ENCODE measurements around the gene FSD1L. TPM values are rescaled to one million over a fixed set of nuclear protein-coding genes. Genes with fewer than 3 reads are reported as not detected.

Gene FSD1L
- polyA plus RNA-seq, 4 donors, result 2.2 to 14.4 (median 3.0) TPM

- no peak for FAIRE-seq
These were observed 32.7 kb upstream of the FSD1L start for GRCh38 chr9:105414947-105415661.

GRCh38 chr9:105415662-105415980, 32.2 kb upstream of the FSD1L start:
- FAIRE-seq, result no peak

More at GRCh38 chr9:105414947-105415661, 32.7 kb upstream of the FSD1L start:
- H3K4me3 ChIP-seq (ENCODE audit: low read depth in 1 of 3, low read length in 3 of 3), result no peak overlapping the region
- no peak overlapping the region for H3K27ac ChIP-seq (ENCODE audit: low read depth in 1 of 3, low read length in 2 of 3)
- H3K4me1 ChIP-seq (ENCODE audit: control insufficient read depth in 3 of 3, insufficient read depth in 2 of 3, low read depth in 1 of 3, low read length in 2 of 3), result peaks cover 0 to 4% (median 0%) of the 10 kb centered on the region in 3 donors
- peaks cover 0 to 2% of the 10 kb centered on the region in 2 donors for H3K9me3 ChIP-seq (ENCODE audit: control insufficient read depth in 2 of 2, insufficient read depth in 1 of 2, low read depth in 1 of 2, low read length in 1 of 2)
- peak; percentile 55 to 76 for DNase-seq
- no peaks in the 10 kb centered on the region for H3K27me3 ChIP-seq (ENCODE audit: control insufficient read depth in 3 of 3, insufficient read depth in 3 of 3, low read length in 3 of 3)
- no peaks in the 10 kb centered on the region for H3K36me3 ChIP-seq (ENCODE audit: control insufficient read depth in 3 of 3, insufficient read depth in 2 of 3, low read depth in 1 of 3, low read length in 3 of 3)
- 5 to 7% (median 5%) methylated on average over 6 of the region's 6 CpGs for WGBS, 3 donors

GRCh38 chr9:105416840-105417239, 31.0 kb upstream of the FSD1L start:
- 56 to 78% (median 67%) methylated on average over 1 of the region's 1 CpG for WGBS, 3 donors
- FAIRE-seq (no peak), DNase-seq (peak in 1 of 2 donors; percentile 12)
- no peaks in the 10 kb centered on the region for H3K36me3 ChIP-seq (ENCODE audit: control insufficient read depth in 3 of 3, insufficient read depth in 2 of 3, low read depth in 1 of 3, low read length in 3 of 3)
- no peak overlapping the region for H3K4me3 ChIP-seq (ENCODE audit: low read depth in 1 of 3, low read length in 3 of 3)
- H3K9me3 ChIP-seq (ENCODE audit: control insufficient read depth in 2 of 2, insufficient read depth in 1 of 2, low read depth in 1 of 2, low read length in 1 of 2), result no peaks in the 10 kb centered on the region
- H3K27me3 ChIP-seq (ENCODE audit: control insufficient read depth in 3 of 3, insufficient read depth in 3 of 3, low read length in 3 of 3), result no peaks in the 10 kb centered on the region
- peaks cover 0 to 4% (median 0%) of the 10 kb centered on the region in 3 donors for H3K4me1 ChIP-seq (ENCODE audit: control insufficient read depth in 3 of 3, insufficient read depth in 2 of 3, low read depth in 1 of 3, low read length in 2 of 3)
- H3K27ac ChIP-seq (ENCODE audit: low read depth in 1 of 3, low read length in 2 of 3), result no peak overlapping the region

More at GRCh38 chr9:105415662-105415980, 32.2 kb upstream of the FSD1L start:
- 81 to 83% (median 82%) methylated on average over 8 of the region's 8 CpGs for WGBS, 3 donors
- H3K27ac ChIP-seq (ENCODE audit: low read depth in 1 of 3, low read length in 2 of 3), result no peak overlapping the region
- no peak overlapping the region for H3K4me3 ChIP-seq (ENCODE audit: low read depth in 1 of 3, low read length in 3 of 3)
- peaks cover 0 to 4% (median 0%) of the 10 kb centered on the region in 3 donors for H3K4me1 ChIP-seq (ENCODE audit: control insufficient read depth in 3 of 3, insufficient read depth in 2 of 3, low read depth in 1 of 3, low read length in 2 of 3)
- H3K36me3 ChIP-seq (ENCODE audit: control insufficient read depth in 3 of 3, insufficient read depth in 2 of 3, low read depth in 1 of 3, low read length in 3 of 3), result no peaks in the 10 kb centered on the region
- H3K27me3 ChIP-seq (ENCODE audit: control insufficient read depth in 3 of 3, insufficient read depth in 3 of 3, low read length in 3 of 3), result no peaks in the 10 kb centered on the region
- peaks cover 0 to 2% of the 10 kb centered on the region in 2 donors for H3K9me3 ChIP-seq (ENCODE audit: control insufficient read depth in 2 of 2, insufficient read depth in 1 of 2, low read depth in 1 of 2, low read length in 1 of 2)
- no peak for DNase-seq

GRCh38 chr9:105418588-105419500, 29.0 kb upstream of the FSD1L start:
- 68 to 76% (median 74%) methylated on average over 3 of the region's 3 CpGs for WGBS, 3 donors
- Histone ChIP-seq H3K27ac (ENCODE audit: low read depth in 1 of 3, low read length in 2 of 3) (no peak overlapping the region), H3K4me1 (ENCODE audit: control insufficient read depth in 3 of 3, insufficient read depth in 2 of 3, low read depth in 1 of 3, low read length in 2 of 3) (peaks cover 0 to 4% (median 0%) of the 10 kb centered on the region in 3 donors), H3K4me3 (ENCODE audit: low read depth in 1 of 3, low read length in 3 of 3) (no peak overlapping the region), H3K36me3 (ENCODE audit: control insufficient read depth in 3 of 3, insufficient read depth in 2 of 3, low read depth in 1 of 3, low read length in 3 of 3) (no peaks in the 10 kb centered on the region), H3K9me3 (ENCODE audit: control insufficient read depth in 2 of 2, insufficient read depth in 1 of 2, low read depth in 1 of 2, low read length in 1 of 2) (no peaks in the 10 kb centered on the region), H3K27me3 (ENCODE audit: control insufficient read depth in 3 of 3, insufficient read depth in 3 of 3, low read length in 3 of 3) (no peaks in the 10 kb centered on the region)
- no peak for FAIRE-seq
- no peak for DNase-seq

GRCh38 chr9:105419816-105420597, 27.8 kb upstream of the FSD1L start:
- DNase-seq (no peak), FAIRE-seq (no peak)
- Histone ChIP-seq H3K4me1 (ENCODE audit: control insufficient read depth in 3 of 3, insufficient read depth in 2 of 3, low read depth in 1 of 3, low read length in 2 of 3) (peaks cover 0 to 4% (median 0%) of the 10 kb centered on the region in 3 donors), H3K4me3 (ENCODE audit: low read depth in 1 of 3, low read length in 3 of 3) (no peak overlapping the region), H3K27me3 (ENCODE audit: control insufficient read depth in 3 of 3, insufficient read depth in 3 of 3, low read length in 3 of 3) (no peaks in the 10 kb centered on the region), H3K9me3 (ENCODE audit: control insufficient read depth in 2 of 2, insufficient read depth in 1 of 2, low read depth in 1 of 2, low read length in 1 of 2) (no peaks in the 10 kb centered on the region), H3K27ac (ENCODE audit: low read depth in 1 of 3, low read length in 2 of 3) (no peak overlapping the region), H3K36me3 (ENCODE audit: control insufficient read depth in 3 of 3, insufficient read depth in 2 of 3, low read depth in 1 of 3, low read length in 3 of 3) (no peaks in the 10 kb centered on the region)
- 90 to 96% (median 91%) methylated on average over 10 of the region's 10 CpGs for WGBS, 3 donors

GRCh38 chr9:105421154-105421553, 26.7 kb upstream of the FSD1L start:
- 89 to 96% (median 92%) methylated on average over 2 of the region's 2 CpGs for WGBS, 3 donors

GRCh38 chr9:105421864-105422263, 26.0 kb upstream of the FSD1L start:
- H3K27ac ChIP-seq (ENCODE audit: low read depth in 1 of 3, low read length in 2 of 3), result no peak overlapping the region
- DNase-seq, result peak in 1 of 2 donors; percentile 33
- no peaks in the 10 kb centered on the region for H3K27me3 ChIP-seq (ENCODE audit: control insufficient read depth in 3 of 3, insufficient read depth in 3 of 3, low read length in 3 of 3)
- no peaks in the 10 kb centered on the region for H3K9me3 ChIP-seq (ENCODE audit: control insufficient read depth in 2 of 2, insufficient read depth in 1 of 2, low read depth in 1 of 2, low read length in 1 of 2)
- no peak for FAIRE-seq
- no peaks in the 10 kb centered on the region for H3K36me3 ChIP-seq (ENCODE audit: control insufficient read depth in 3 of 3, insufficient read depth in 2 of 3, low read depth in 1 of 3, low read length in 3 of 3)
- 77 to 89% (median 84%) methylated on average over 5 of the region's 5 CpGs for WGBS, 3 donors
- no peaks in the 10 kb centered on the region for H3K4me1 ChIP-seq (ENCODE audit: control insufficient read depth in 3 of 3, insufficient read depth in 2 of 3, low read depth in 1 of 3, low read length in 2 of 3)
- no peak overlapping the region for H3K4me3 ChIP-seq (ENCODE audit: low read depth in 1 of 3, low read length in 3 of 3)

More at GRCh38 chr9:105421154-105421553, 26.7 kb upstream of the FSD1L start:
- no peak for DNase-seq
- no peak for FAIRE-seq
- Histone ChIP-seq H3K4me1 (ENCODE audit: control insufficient read depth in 3 of 3, insufficient read depth in 2 of 3, low read depth in 1 of 3, low read length in 2 of 3) (no peaks in the 10 kb centered on the region), H3K36me3 (ENCODE audit: control insufficient read depth in 3 of 3, insufficient read depth in 2 of 3, low read depth in 1 of 3, low read length in 3 of 3) (no peaks in the 10 kb centered on the region), H3K27ac (ENCODE audit: low read depth in 1 of 3, low read length in 2 of 3) (no peak overlapping the region), H3K9me3 (ENCODE audit: control insufficient read depth in 2 of 2, insufficient read depth in 1 of 2, low read depth in 1 of 2, low read length in 1 of 2) (no peaks in the 10 kb centered on the region), H3K27me3 (ENCODE audit: control insufficient read depth in 3 of 3, insufficient read depth in 3 of 3, low read length in 3 of 3) (no peaks in the 10 kb centered on the region), H3K4me3 (ENCODE audit: low read depth in 1 of 3, low read length in 3 of 3) (no peak overlapping the region)

- H3K36me3 ChIP-seq (ENCODE audit: control insufficient read depth in 3 of 3, insufficient read depth in 2 of 3, low read depth in 1 of 3, low read length in 3 of 3), result no peaks in the 10 kb centered on the region
- WGBS, 3 donors, result 68 to 75% (median 71%) methylated on average over 2 of the region's 2 CpGs
- no peak overlapping the region for H3K4me3 ChIP-seq (ENCODE audit: low read depth in 1 of 3, low read length in 3 of 3)
- H3K27me3 ChIP-seq (ENCODE audit: control insufficient read depth in 3 of 3, insufficient read depth in 3 of 3, low read length in 3 of 3), result no peaks in the 10 kb centered on the region
- FAIRE-seq (no peak), DNase-seq (no peak)
- H3K27ac ChIP-seq (ENCODE audit: low read depth in 1 of 3, low read length in 2 of 3), result no peak overlapping the region
- no peaks in the 10 kb centered on the region for H3K9me3 ChIP-seq (ENCODE audit: control insufficient read depth in 2 of 2, insufficient read depth in 1 of 2, low read depth in 1 of 2, low read length in 1 of 2)
- no peaks in the 10 kb centered on the region for H3K4me1 ChIP-seq (ENCODE audit: control insufficient read depth in 3 of 3, insufficient read depth in 2 of 3, low read depth in 1 of 3, low read length in 2 of 3)
These were observed 21.9 kb upstream of the FSD1L start for GRCh38 chr9:105425816-105426433.
